Lower leg skin (tissue), 4 donors: ENCODE results near the gene UTP14C. TPM values are rescaled to one million over a fixed set of nuclear protein-coding genes. Genes with fewer than 3 reads are reported as not detected.
"Not testable (repeated sequence)": the region's sequence is repeated elsewhere in the genome, so short reads cannot be mapped to it uniquely, and the experiment has no call there.

Experiments used
- DNase-seq, 2 donors: peaks; one replicate each; pipeline ENCODE4 v3.0.0-alpha.2; 2019; ENCODE audit warnings: low spot score in 2 of 2
- H3K4me3 ChIP-seq: fragments of 200-600 bp; sonication (generic); 2 replicates; pipeline ENCODE4 v1.5.1; 2017; ENCODE audit warnings: mild to moderate bottlenecking, low read depth; ENCODE audit not compliant: poor library complexity, severe bottlenecking
- POLR2A ChIP-seq, 2 donors: fragments of 450-650 bp; IDR thresholded peaks; one replicate each; pipeline ENCODE4 v1.6.1; 2016 to 2017; ENCODE audit warnings: antibody characterized with exemption in 2 of 2, mild to moderate bottlenecking in 1 of 2, moderate library complexity in 1 of 2
- WGBS, 2 donors: methylation state at CpG; one replicate each; pipeline ENCODE4 v1.1.5; 2018; 5-methylcytosine and 5-hydroxymethylcytosine counted together
- intact Hi-C: fragments of 100-400 bp; cut with DNase I; formaldehyde crosslinking; loops from one replicate; pipeline ENCODE4 v1.15.0; 2023; ENCODE audit warnings: low total_unique reads
- total RNA-seq, 4 donors: library from RNA; depleted of rRNA; stranded (reverse); fragments of >200 nt; gene quantifications; one replicate each; pipeline ENCODE4 v1.1.0, GENCODE V29; 2016
- TF ChIP-seq, protein P1 (sequence below), 3 donors: fragments of 450-650 bp; IDR thresholded peaks; one replicate each; pipeline ENCODE4 v1.5.1; 2016; ENCODE audit warnings: antibody characterized with exemption in 3 of 3, mild to moderate bottlenecking in 3 of 3, moderate library complexity in 2 of 3

UTP14C gene
- total RNA-seq, 4 donors from 2014 or later: 7.0 to 12.1 (median 9.3) TPM

DNA sequence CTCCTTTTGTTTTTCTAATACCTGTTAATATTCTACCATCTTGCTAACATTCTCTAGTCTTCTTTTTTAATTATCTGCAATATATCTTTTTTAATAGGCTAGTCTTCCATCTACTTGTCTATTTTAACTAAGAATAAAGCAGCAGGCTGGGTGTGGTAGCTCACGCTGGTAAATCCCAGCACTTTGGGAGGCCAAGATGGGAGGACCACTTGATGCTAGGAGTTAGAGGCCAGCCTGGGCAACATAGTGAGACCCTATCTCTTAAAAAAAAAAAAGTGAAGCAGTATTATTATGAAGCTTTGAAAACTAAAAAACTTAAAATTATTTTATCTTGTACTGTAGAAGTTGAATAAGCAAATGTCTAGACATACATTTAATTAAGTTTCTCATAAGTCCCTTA is 3.3 kb downstream of the UTP14C start:
- TF ChIP-seq POLR2A (IDR thresholded peaks at IDR 0.05): no peak
- TF ChIP-seq, protein P1, sequence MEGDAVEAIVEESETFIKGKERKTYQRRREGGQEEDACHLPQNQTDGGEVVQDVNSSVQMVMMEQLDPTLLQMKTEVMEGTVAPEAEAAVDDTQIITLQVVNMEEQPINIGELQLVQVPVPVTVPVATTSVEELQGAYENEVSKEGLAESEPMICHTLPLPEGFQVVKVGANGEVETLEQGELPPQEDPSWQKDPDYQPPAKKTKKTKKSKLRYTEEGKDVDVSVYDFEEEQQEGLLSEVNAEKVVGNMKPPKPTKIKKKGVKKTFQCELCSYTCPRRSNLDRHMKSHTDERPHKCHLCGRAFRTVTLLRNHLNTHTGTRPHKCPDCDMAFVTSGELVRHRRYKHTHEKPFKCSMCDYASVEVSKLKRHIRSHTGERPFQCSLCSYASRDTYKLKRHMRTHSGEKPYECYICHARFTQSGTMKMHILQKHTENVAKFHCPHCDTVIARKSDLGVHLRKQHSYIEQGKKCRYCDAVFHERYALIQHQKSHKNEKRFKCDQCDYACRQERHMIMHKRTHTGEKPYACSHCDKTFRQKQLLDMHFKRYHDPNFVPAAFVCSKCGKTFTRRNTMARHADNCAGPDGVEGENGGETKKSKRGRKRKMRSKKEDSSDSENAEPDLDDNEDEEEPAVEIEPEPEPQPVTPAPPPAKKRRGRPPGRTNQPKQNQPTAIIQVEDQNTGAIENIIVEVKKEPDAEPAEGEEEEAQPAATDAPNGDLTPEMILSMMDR (IDR thresholded peaks at IDR 0.05): no peak
- WGBS, 2 donors: 95 to 97% methylated on average over 1 of the region's 1 CpG
- H3K4me3 ChIP-seq: no peak overlapping the region
- no peak for DNase-seq
- intact Hi-C loops: no loop called here

DNA sequence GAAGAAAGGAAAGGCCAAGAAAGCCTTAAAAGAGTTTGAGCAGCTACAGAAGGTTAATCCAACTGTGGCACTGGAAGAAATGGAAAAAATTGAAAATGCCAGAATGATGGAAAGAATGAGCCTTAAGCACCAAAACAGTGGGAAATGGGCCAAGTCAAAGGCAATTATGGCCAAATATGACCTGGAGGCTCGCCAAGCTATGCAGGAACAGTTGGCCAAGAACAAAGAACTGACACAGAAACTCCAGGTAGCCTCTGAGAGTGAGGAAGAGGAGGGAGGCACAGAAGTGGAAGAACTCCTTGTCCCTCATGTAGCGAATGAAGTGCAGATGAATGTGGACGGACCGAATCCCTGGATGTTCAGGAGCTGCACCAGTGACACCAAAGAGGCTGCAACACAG is 5.1 kb downstream of the UTP14C start:
- H3K4me3 ChIP-seq: no peak overlapping the region
- TF ChIP-seq, protein P1 (IDR thresholded peaks at IDR 0.05): no peak
- TF ChIP-seq POLR2A (IDR thresholded peaks at IDR 0.05): no peak
- WGBS, 2 donors: 90 to 92% methylated on average over 4 of the region's 4 CpGs
- DNase-seq: no peak
- intact Hi-C loops: no loop called here

DNA sequence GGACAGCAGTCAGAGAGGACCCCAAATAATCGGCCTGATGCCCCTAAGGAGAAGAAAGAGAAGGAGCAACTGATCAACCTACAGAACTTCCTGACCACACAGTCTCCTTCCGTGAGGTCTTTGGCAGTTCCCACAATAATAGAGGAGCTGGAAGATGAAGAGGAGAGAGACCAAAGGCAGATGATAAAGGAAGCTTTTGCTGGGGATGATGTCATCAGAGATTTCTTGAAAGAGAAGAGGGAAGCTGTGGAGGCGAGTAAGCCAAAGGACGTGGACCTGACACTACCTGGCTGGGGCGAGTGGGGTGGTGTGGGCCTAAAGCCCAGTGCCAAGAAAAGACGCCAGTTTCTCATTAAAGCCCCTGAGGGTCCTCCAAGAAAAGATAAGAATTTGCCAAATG is 5.9 kb downstream of the UTP14C start:
- WGBS, 2 donors: 96 to 98% methylated on average over 6 of the region's 6 CpGs
- DNase-seq, intact Hi-C loops, H3K4me3 ChIP-seq: not testable (repeated sequence)

DNA sequence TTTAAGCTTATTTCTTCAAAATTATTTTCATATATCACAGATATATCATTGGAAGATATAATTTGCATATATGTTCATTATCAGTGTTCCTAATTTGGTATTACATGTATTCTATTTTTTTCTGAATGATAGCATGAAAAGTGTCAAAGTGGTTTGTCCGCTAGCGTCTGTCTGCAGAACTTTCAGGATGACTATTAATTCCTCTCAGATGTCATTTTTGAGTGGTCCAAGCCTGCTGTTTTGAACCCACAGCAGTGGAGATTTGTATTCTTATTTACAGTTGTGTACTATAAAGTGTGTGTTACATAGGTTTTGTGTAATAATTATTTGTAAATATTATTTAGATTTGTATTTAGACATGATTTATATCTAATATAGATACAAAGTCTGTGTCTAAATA is 8.5 kb downstream of the UTP14C start:
- H3K4me3 ChIP-seq: no peak overlapping the region
- no peak for DNase-seq
- no peak for TF ChIP-seq POLR2A (IDR thresholded peaks at IDR 0.05)
- TF ChIP-seq, protein P1 (IDR thresholded peaks at IDR 0.05): no peak
- WGBS, 2 donors: 83 to 88% methylated on average over 2 of the region's 2 CpGs
- intact Hi-C loops: no loop called here

DNA sequence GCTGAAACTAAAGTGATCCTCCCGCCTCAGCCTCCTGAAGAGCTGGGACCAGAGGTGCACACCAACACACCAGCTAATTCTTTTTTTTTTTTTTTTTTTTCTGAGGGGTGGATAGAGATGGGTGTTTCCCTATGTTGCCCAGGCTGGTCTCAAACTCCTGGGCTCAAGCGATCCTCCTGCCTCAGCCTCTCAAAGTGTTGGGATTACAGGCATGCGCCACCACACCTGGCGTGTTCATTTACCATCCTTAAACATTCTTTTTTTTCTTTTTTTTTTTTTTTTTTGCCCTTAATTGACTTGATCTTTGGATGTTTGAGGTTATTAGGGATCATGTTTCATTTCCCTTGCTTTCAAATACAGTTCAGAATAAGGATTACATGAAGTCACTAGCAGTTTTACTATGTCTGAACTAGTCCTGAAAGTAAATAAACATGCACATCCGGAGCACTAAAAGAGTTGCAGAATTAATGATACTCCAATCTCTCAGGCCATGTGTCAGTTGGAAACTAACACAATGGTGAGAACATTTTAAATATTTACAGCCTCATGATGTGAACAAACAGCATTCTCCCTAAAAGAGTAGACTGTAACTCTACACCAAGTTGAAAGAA is 10.2 kb downstream of the UTP14C start:
- no peak for DNase-seq
- intact Hi-C loops: no loop called here
- TF ChIP-seq, protein P1 (IDR thresholded peaks at IDR 0.05): no peak
- TF ChIP-seq POLR2A (IDR thresholded peaks at IDR 0.05): no peak
- no peak overlapping the region for H3K4me3 ChIP-seq
- 76 to 91% methylated on average over 5 of the region's 5 CpGs for WGBS, 2 donors

DNA sequence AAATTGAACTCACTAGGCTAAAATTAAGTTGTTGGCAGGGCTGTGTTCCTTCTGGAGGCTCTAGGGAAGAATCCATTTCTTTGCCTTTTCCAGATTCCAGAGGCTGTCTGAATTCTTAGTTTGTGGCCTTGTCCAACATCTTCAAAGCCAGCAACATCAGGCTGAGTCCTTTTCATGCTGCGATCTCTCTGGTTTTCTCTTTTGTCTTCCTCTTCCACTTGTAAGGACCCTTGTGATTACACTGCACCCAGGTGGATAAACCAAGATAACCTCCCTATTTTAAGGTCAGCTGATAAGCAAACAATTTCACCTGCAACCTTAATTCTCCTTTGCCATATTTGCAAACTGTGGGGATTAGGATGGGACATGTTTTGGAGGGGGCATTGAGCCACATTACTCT is 11.5 kb downstream of the UTP14C start:
- TF ChIP-seq, protein P1 (IDR thresholded peaks at IDR 0.05): no peak
- TF ChIP-seq POLR2A (IDR thresholded peaks at IDR 0.05): no peak
- H3K4me3 ChIP-seq: no peak overlapping the region
- 88 to 92% methylated on average over 1 of the region's 1 CpG for WGBS, 2 donors
- no peak for DNase-seq
- intact Hi-C loops: no loop called here
